ENCODE results near the gene DMTF1. TPM values are rescaled to one million over a fixed set of nuclear protein-coding genes. Genes with fewer than 3 reads are reported as not detected.

Gene DMTF1
- total RNA-seq, 1 experiment from 2014 or later, result 56.3 TPM

- Histone ChIP-seq H3K27ac (ENCODE audit: low read depth, low read length) (no peak overlapping the region), H3K36me3 (ENCODE audit: control insufficient read depth in 1 of 2, insufficient read depth in 2 of 2, low read length in 2 of 2) (peaks cover 37 to 75% of the 10 kb centered on the region in 2 experiments), H3K4me1 (ENCODE audit: control insufficient read depth in 1 of 2, insufficient read depth in 2 of 2, low read length in 2 of 2) (no peaks in the 10 kb centered on the region), H2AFZ (ENCODE audit: low read depth, low read length, poor library complexity, severe bottlenecking) (no peak overlapping the region), H3K27me3 (ENCODE audit: insufficient read depth, low read length) (no peaks in the 10 kb centered on the region), H3K9ac (ENCODE audit: low read length) (no peak overlapping the region), H4K20me1 (ENCODE audit: insufficient read depth) (no peaks in the 10 kb centered on the region), H3K79me2 (ENCODE audit: insufficient read depth, low read length) (peaks cover 11% of the 10 kb centered on the region), H3K9me2 (ENCODE audit: insufficient read depth) (no peaks in the 10 kb centered on the region), H3K4me3 (replicated peaks in 1 of 2; ENCODE audit: low read depth in 1 of 2, low read length in 2 of 2) (no peak overlapping the region), H3K9me3 (ENCODE audit: control insufficient read depth in 1 of 2, insufficient read depth in 1 of 2, low read depth in 1 of 2, low read length in 2 of 2) (no peaks in the 10 kb centered on the region), H3K4me2 (ENCODE audit: low read length) (no peak overlapping the region)
- TF ChIP-seq CTCF (IDR thresholded peaks at IDR 0.05 in 2 of 3, conservative IDR thresholded peaks at IDR 0.05 in 1 of 3; ENCODE audit: borderline replicate concordance in 1 of 3, insufficient read depth in 1 of 3, low read depth in 2 of 3, low read length in 2 of 3), result no peak
- TF ChIP-seq FOSL1 (IDR thresholded peaks at IDR 0.05; ENCODE audit: low read depth), result no peak
- no peak for TF ChIP-seq EZH2phosphoT487 (IDR thresholded peaks at IDR 0.05; ENCODE audit: borderline replicate concordance)
- no peak for TF ChIP-seq CEBPB (IDR thresholded peaks at IDR 0.05; ENCODE audit: low read depth)
- no peak for TF ChIP-seq REST (IDR thresholded peaks at IDR 0.05; ENCODE audit: low read depth)
- TF ChIP-seq TCF7L2 (IDR thresholded peaks at IDR 0.05; ENCODE audit: borderline replicate concordance, extremely low read depth, insufficient read depth, insufficient read length), result no peak
- no peak for TF ChIP-seq ELF1 (IDR thresholded peaks at IDR 0.05; ENCODE audit: borderline replicate concordance, low read depth)
- no peak for TF ChIP-seq SRF (IDR thresholded peaks at IDR 0.05; ENCODE audit: low read depth)
- no peak for TF ChIP-seq JUND (IDR thresholded peaks at IDR 0.05)
- TF ChIP-seq MAX (IDR thresholded peaks at IDR 0.05), result no peak
- TF ChIP-seq EGR1 (IDR thresholded peaks at IDR 0.05; ENCODE audit: low read depth), result no peak
- no peak for TF ChIP-seq POLR2A (IDR thresholded peaks at IDR 0.05; ENCODE audit: borderline replicate concordance, extremely low read depth, insufficient read depth, insufficient read length)
- TF ChIP-seq ATF3 (IDR thresholded peaks at IDR 0.05), result no peak
- TF ChIP-seq POLR2AphosphoS5 (IDR thresholded peaks at IDR 0.05; ENCODE audit: low read depth, low read length), result no peak
- no peak for TF ChIP-seq CBX3 (IDR thresholded peaks at IDR 0.05; ENCODE audit: low read depth)
- TF ChIP-seq RAD21 (IDR thresholded peaks at IDR 0.05; ENCODE audit: low read depth), result no peak
- ChIA-PET POLR2A (no interaction called here), RAD21 (ENCODE audit: low non-redundant PET in 1 of 2, low total read pairs in 2 of 2, uncharacterized antibody in 2 of 2, unreplicated experiment in 2 of 2) (no interaction called here), CTCF (no interaction called here)
- ATAC-seq, result no peak
- DNase-seq (ENCODE audit: low read depth, low spot score), result no peak
- BruUV-seq (replicated peaks), result no TSS peak
- intact Hi-C loops (cut with micrococcal nuclease), result no loop called here
These were observed 41.7 kb downstream of the DMTF1 start for GRCh38 chr7:87193912-87194311.
